HepG2 (cell line): ENCODE results near the gene MME. TPM values are rescaled to one million over a fixed set of nuclear protein-coding genes. Genes with fewer than 3 reads are reported as not detected.

ENCODE experiments used
- ATAC-seq: fragments of 200-7000 bp; cut with Tn5 transposase; 3 replicates; pipeline ENCODE4 v1.9.1; 2020; ENCODE audit warnings: mild to moderate bottlenecking, moderate library complexity
- BruUV-seq: library from RNA; stranded (reverse); fragments of 400-500 nt; replicated peaks from 2 replicates; lab custom pipeline; 2021; lab: Mats Ljungman, UMichigan
- CTCF ChIA-PET: fragments of 300-600 bp; formaldehyde crosslinking; extraction: SDS; loops from one replicate; lab custom pipeline; 2021; ENCODE audit warnings: low total read pairs, inconsistent platforms, low intra/inter-chr PET ratio; lab: Yijun Ruan, JAX
- POLR2A ChIA-PET: fragments of 350-600 bp; sonication (Branson Sonifier 250); formaldehyde crosslinking; loops from one replicate; lab custom pipeline; 2020; ENCODE audit warnings: antibody characterized with exemption, inconsistent platforms; lab: Yijun Ruan, JAX
- DNase-seq: peaks from one replicate; pipeline ENCODE4 v3.0.0-alpha.2; 2015; ENCODE audit warnings: low spot score
- FAIRE-seq: peaks from 3 replicates; lab custom pipeline; 2011; peaks lifted over from hg19 to GRCh38; lab: Jason Lieb, UNC
- H2AFZ ChIP-seq: one replicate; pipeline ENCODE4 v1.6.1; 2011; ENCODE audit warnings: low read length, inconsistent platforms
- H3K27ac ChIP-seq: fragments of 300-600 bp; 3 replicates; pipeline ENCODE4 v1.8.0; 2011; ENCODE audit warnings: mixed run types, mild to moderate bottlenecking, mixed read lengths, low read length, inconsistent platforms; ENCODE audit not compliant: insufficient read depth; ENCODE audit errors: extremely low read length
- H3K27me3 ChIP-seq, 2 experiments: fragments of 200-600 bp in 1 of 2; 2 replicates in 1 of 2; 3 replicates in 1 of 2; pipeline versions ENCODE4 v1.6.0 to v1.8.0; 2011; ENCODE audit warnings: low read length in 2 of 2, mild to moderate bottlenecking in 2 of 2, moderate library complexity in 2 of 2, inconsistent platforms in 1 of 2; ENCODE audit not compliant: insufficient read depth in 2 of 2, control insufficient read depth in 1 of 2
- H3K36me3 ChIP-seq, 2 experiments: fragments of 200-600 bp in 1 of 2; replicated peaks in 1 of 2; 2 replicates in 1 of 2; 3 replicates in 1 of 2; pipeline versions ENCODE4 v1.5.1 to v1.8.0; 2011; ENCODE audit warnings: low read length in 2 of 2, inconsistent platforms in 1 of 2; ENCODE audit not compliant: insufficient read depth in 2 of 2, control insufficient read depth in 1 of 2
- H3K4me1 ChIP-seq: 2 replicates; pipeline ENCODE4 v1.5.1; 2012; ENCODE audit warnings: low read length, inconsistent platforms; ENCODE audit not compliant: insufficient read depth
- H3K4me2 ChIP-seq: 2 replicates; pipeline ENCODE4 v1.6.0; 2011; ENCODE audit warnings: low read depth, low read length, inconsistent platforms
- H3K4me3 ChIP-seq, 3 experiments: fragments of 200-600 bp in 1 of 3; sonication (generic), shearing (Covaris generic) in 1 of 3; replicated peaks in 1 of 3; 2 replicates each; pipeline ENCODE4 v1.5.1; 2011 to 2016; ENCODE audit warnings: low read length in 3 of 3, inconsistent platforms in 2 of 3, low read depth in 2 of 3, mild to moderate bottlenecking in 2 of 3, control low read depth in 1 of 3, mixed read lengths in 1 of 3; ENCODE audit not compliant: insufficient read depth in 1 of 3
- H3K79me2 ChIP-seq: one replicate; pipeline ENCODE4 v1.6.1; 2011; ENCODE audit warnings: low read length, inconsistent platforms; ENCODE audit not compliant: insufficient read depth
- H3K9ac ChIP-seq: 2 replicates; pipeline ENCODE4 v1.6.0; 2011; ENCODE audit warnings: mild to moderate bottlenecking, low read depth, low read length, inconsistent platforms; ENCODE audit not compliant: insufficient read depth
- H3K9me3 ChIP-seq: 2 replicates; pipeline ENCODE4 v1.5.1; 2012; ENCODE audit warnings: mild to moderate bottlenecking, low read length
- H4K20me1 ChIP-seq: 2 replicates; pipeline ENCODE4 v1.6.0; 2011; ENCODE audit warnings: inconsistent platforms, mild to moderate bottlenecking, low read length, moderate library complexity; ENCODE audit not compliant: insufficient read depth
- AHR ChIP-seq: IDR thresholded peaks from 2 replicates; pipeline ENCODE4 v1.6.1; 2018; ENCODE audit warnings: missing genetic modification reagents, missing compliant biosample characterization
- HNRNPK ChIP-seq: fragments of 200-400 bp; formaldehyde crosslinking; IDR thresholded peaks from 2 replicates; pipeline ENCODE4 v1.6.1; 2018; ENCODE audit warnings: low read length, low read depth, moderate library complexity, mild to moderate bottlenecking; ENCODE audit not compliant: poor library complexity, severe bottlenecking
- HOXA9 ChIP-seq: sonication (generic); formaldehyde crosslinking; IDR thresholded peaks from 2 replicates; pipeline ENCODE4 v1.8.1; 2022; ENCODE audit warnings: missing genetic modification reagents, mild to moderate bottlenecking, moderate library complexity, borderline replicate concordance
- SOX5 ChIP-seq: IDR thresholded peaks from 2 replicates; pipeline ENCODE4 v1.6.1; 2016; ENCODE audit warnings: borderline replicate concordance
- ZFYVE20 ChIP-seq: sonication (generic); formaldehyde crosslinking; IDR thresholded peaks from 2 replicates; pipeline ENCODE4 v1.8.0; 2023; ENCODE audit warnings: low read depth, mild to moderate bottlenecking, moderate library complexity, missing genetic modification reagents, borderline replicate concordance
- ZKSCAN8 ChIP-seq: IDR thresholded peaks from 2 replicates; pipeline ENCODE4 v1.6.1; 2016; ENCODE audit warnings: borderline replicate concordance, missing genetic modification reagents, missing compliant biosample characterization
- ZNF329 ChIP-seq: sonication (generic); formaldehyde crosslinking; IDR thresholded peaks from 2 replicates; pipeline ENCODE4 v1.9.0; 2021; ENCODE audit warnings: low read depth, mild to moderate bottlenecking, missing genetic modification reagents
- ZNF383 ChIP-seq: sonication (generic); formaldehyde crosslinking; IDR thresholded peaks from 2 replicates; pipeline ENCODE4 v1.4.0; 2020; ENCODE audit warnings: missing genetic modification reagents, mild to moderate bottlenecking, borderline replicate concordance
- in situ Hi-C: cut with HindIII; loops from 2 replicates; pipeline ENCODE4 v1.10.0; 2017; ENCODE audit warnings: low pct_unique_long_range_greater_than_20kb; ENCODE audit not compliant: extremely low pct_ligation_motif_present
- intact Hi-C: fragments of 100-400 bp; cut with micrococcal nuclease; formaldehyde crosslinking; loops from one replicate; pipeline ENCODE4 v1.10.0; 2022; ENCODE audit not compliant: unreplicated experiment
- polyA plus RNA-seq, 8 experiments: library from polyadenylated mRNA; depleted of rRNA in 3 of 8; stranded (reverse) in 7 of 8; unstranded in 1 of 8; fragments of >200 nt; fragmentation: Illumina TruSeq in 4 of 8; extraction: Trizol in 4 of 8; gene quantifications; 2 replicates each; pipeline versions ENCODE4 v1.2.1 to v1.2.3, GENCODE V29; 2011 to 2016; ENCODE audit warnings: low read depth in 4 of 8, missing spikeins in 1 of 8, mixed read lengths in 1 of 8; ENCODE audit not compliant: insufficient read depth in 1 of 8
- total RNA-seq, 5 experiments: library from RNA; depleted of rRNA; stranded (reverse); fragments of >200 nt; fragmentation: Illumina TruSeq; extraction: Trizol; gene quantifications; 2 replicates each; pipeline ENCODE4 v1.2.3, GENCODE V29; 2016; ENCODE audit warnings: low read depth in 1 of 5
- TF ChIP-seq, protein P1 (sequence below): sonication (generic); formaldehyde crosslinking; IDR thresholded peaks from 2 replicates; pipeline ENCODE4 v1.4.0; 2020; ENCODE audit warnings: missing genetic modification reagents; ENCODE audit errors: not compliant biosample characterization
- TF ChIP-seq, protein P2 (sequence below): sonication (generic); formaldehyde crosslinking; IDR thresholded peaks from 2 replicates; pipeline ENCODE4 v1.4.0; 2020; ENCODE audit warnings: missing genetic modification reagents

Gene MME
- total and polyA plus RNA-seq, 2 of the 13 experiments (the other 11 are each of a cell fraction or from before 2014, with no cell fraction given), result not detected

DNA sequence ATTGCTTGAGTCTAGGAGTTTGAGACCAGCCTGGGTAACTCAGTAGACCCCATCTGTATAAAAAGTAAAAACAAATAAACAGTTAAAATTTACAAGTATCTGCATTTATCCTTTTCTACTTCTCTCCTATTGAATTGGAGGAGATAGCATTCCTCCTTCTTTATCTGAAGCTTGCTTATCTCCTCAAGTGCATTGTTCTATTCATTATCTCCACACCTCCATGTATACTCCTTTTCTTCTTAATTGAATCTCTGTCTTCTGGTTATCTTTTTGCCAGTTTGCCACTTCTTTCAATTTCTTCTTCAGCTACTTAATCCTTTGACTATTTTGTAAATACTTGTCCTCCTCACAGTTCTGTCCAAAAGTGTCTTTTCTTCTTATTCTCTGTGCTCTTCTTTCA, 124.7 kb downstream of the MME start:
- ChIA-PET CTCF (no interaction called here), POLR2A (no interaction called here)
- DNase-seq (no peak), FAIRE-seq (no peak), ATAC-seq (no peak)
- Histone ChIP-seq H4K20me1 (no peaks in the 10 kb centered on the region), H3K9me3 (no peaks in the 10 kb centered on the region), H3K79me2 (no peaks in the 10 kb centered on the region), H3K27ac (no peak overlapping the region), H3K4me2 (no peak overlapping the region), H3K36me3 (no peaks in the 10 kb centered on the region), H3K27me3 (no peaks in the 10 kb centered on the region), H3K9ac (no peak overlapping the region), H3K4me1 (no peaks in the 10 kb centered on the region), H2AFZ (no peak overlapping the region), H3K4me3 (no peak overlapping the region)
- intact Hi-C loops (no loop called here), in situ Hi-C loops (no loop called here)
- TF ChIP-seq SOX5 (CRISPR knock-in tag), result no peak
- no peak for TF ChIP-seq ZNF329
- TF ChIP-seq ZNF383, result no peak
- TF ChIP-seq, protein P1, sequence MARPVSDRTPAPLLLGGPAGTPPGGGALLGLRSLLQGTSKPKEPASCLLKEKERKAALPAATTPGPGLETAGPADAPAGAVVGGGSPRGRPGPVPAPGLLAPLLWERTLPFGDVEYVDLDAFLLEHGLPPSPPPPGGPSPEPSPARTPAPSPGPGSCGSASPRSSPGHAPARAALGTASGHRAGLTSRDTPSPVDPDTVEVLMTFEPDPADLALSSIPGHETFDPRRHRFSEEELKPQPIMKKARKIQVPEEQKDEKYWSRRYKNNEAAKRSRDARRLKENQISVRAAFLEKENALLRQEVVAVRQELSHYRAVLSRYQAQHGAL (CRISPR knock-in tag), result no peak
- TF ChIP-seq, protein P2, sequence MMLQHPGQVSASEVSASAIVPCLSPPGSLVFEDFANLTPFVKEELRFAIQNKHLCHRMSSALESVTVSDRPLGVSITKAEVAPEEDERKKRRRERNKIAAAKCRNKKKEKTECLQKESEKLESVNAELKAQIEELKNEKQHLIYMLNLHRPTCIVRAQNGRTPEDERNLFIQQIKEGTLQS (CRISPR knock-in tag), result no peak
- no peak for TF ChIP-seq ZKSCAN8
- no peak for TF ChIP-seq HNRNPK
- no peak for TF ChIP-seq ZFYVE20 (CRISPR knock-in tag)
- TF ChIP-seq HOXA9 (CRISPR knock-in tag), result no peak
- TF ChIP-seq AHR (CRISPR knock-in tag), result no peak
- BruUV-seq, result no TSS peak
